Neural cell (in vitro differentiated cells): ENCODE data around the gene LRRC2. TPM values are rescaled to one million over a fixed set of nuclear protein-coding genes. Genes with fewer than 3 reads are reported as not detected.

Source experiments
- H2AFZ ChIP-seq: fragments of 200-600, 300-800 bp; sonication (generic), shearing (Covaris generic); 2 replicates; pipeline ENCODE4 v1.6.0; 2014; ENCODE audit warnings: low read depth, mild to moderate bottlenecking, antibody characterized with exemption, low read length, moderate library complexity
- H3F3A ChIP-seq: fragments of 200-600 bp; shearing (Covaris generic); 2 replicates; pipeline ENCODE4 v1.6.1; 2016; ENCODE audit warnings: mild to moderate bottlenecking, moderate library complexity, mixed read lengths, antibody characterized with exemption, low read length; ENCODE audit not compliant: insufficient read depth, poor library complexity, severe bottlenecking
- H3K27ac ChIP-seq: fragments of 200-600, 300-800 bp; sonication (generic), shearing (Covaris generic); 2 replicates; pipeline ENCODE4 v1.5.1; 2014; ENCODE audit warnings: mild to moderate bottlenecking, low read length, moderate library complexity
- H3K27me3 ChIP-seq: fragments of 300-800, 200-600 bp; sonication (generic), shearing (Covaris generic); 2 replicates; pipeline ENCODE4 v1.6.0; 2014; ENCODE audit warnings: mild to moderate bottlenecking, low read depth, low read length, moderate library complexity; ENCODE audit not compliant: insufficient read depth
- H3K36me3 ChIP-seq: fragments of 300-800, 200-600 bp; sonication (generic), shearing (Covaris generic); 2 replicates; pipeline ENCODE4 v1.5.1; 2014; ENCODE audit warnings: mild to moderate bottlenecking, antibody characterized with exemption, low read length, moderate library complexity; ENCODE audit not compliant: insufficient read depth
- H3K4me2 ChIP-seq: fragments of 300-800, 200-600 bp; sonication (generic), shearing (Covaris generic); 2 replicates; pipeline ENCODE4 v1.6.0; 2014; ENCODE audit warnings: mild to moderate bottlenecking, low read length
- H3K4me3 ChIP-seq: fragments of 300-800, 200-600 bp; sonication (generic), shearing (Covaris generic); 2 replicates; pipeline ENCODE4 v1.5.1; 2014; ENCODE audit warnings: mild to moderate bottlenecking, low read length, moderate library complexity
- H3K79me2 ChIP-seq: fragments of 200-600 bp; shearing (Covaris generic); replicated peaks from 2 replicates; pipeline ENCODE4 v1.6.0; 2014; ENCODE audit warnings: mild to moderate bottlenecking, low read length, moderate library complexity; ENCODE audit not compliant: insufficient read depth
- H3K9ac ChIP-seq: fragments of 300-800, 200-600 bp; sonication (generic), shearing (Covaris generic); 2 replicates; pipeline ENCODE4 v1.6.1; 2016; ENCODE audit warnings: mild to moderate bottlenecking, low read length, mixed read lengths
- H3K9me2 ChIP-seq: fragments of 200-600 bp; shearing (Covaris generic); 2 replicates; pipeline ENCODE4 v1.6.1; 2016; ENCODE audit warnings: mild to moderate bottlenecking, low read length, mixed read lengths; ENCODE audit not compliant: insufficient read depth
- H3K9me3 ChIP-seq: fragments of 200-600, 300-800 bp; sonication (generic), shearing (Covaris generic); 2 replicates; pipeline ENCODE4 v1.6.1; 2016; ENCODE audit warnings: mild to moderate bottlenecking, mixed run types, low read length, moderate library complexity, mixed read lengths
- H4K20me1 ChIP-seq: fragments of 200-600 bp; shearing (Covaris generic); 2 replicates; pipeline ENCODE4 v1.6.1; 2016; ENCODE audit warnings: mild to moderate bottlenecking, mixed run types; ENCODE audit not compliant: insufficient read depth
- EP300 ChIP-seq: fragments of 450-650 bp; conservative IDR thresholded peaks from 2 replicates; pipeline ENCODE4 v1.6.1; 2014; ENCODE audit warnings: antibody characterized with exemption, mild to moderate bottlenecking, moderate library complexity; ENCODE audit not compliant: poor library complexity, severe bottlenecking
- EZH2 ChIP-seq: fragments of 200-600, 300-800 bp; shearing (Covaris generic), sonication (generic); IDR thresholded peaks from 2 replicates; pipeline ENCODE4 v1.6.1; 2014; ENCODE audit warnings: antibody characterized with exemption, low read length, borderline replicate concordance, mild to moderate bottlenecking; ENCODE audit not compliant: insufficient read depth, poor library complexity, severe bottlenecking
- MXI1 ChIP-seq: fragments of 450-650 bp; conservative IDR thresholded peaks from 2 replicates; pipeline ENCODE4 v1.6.1; 2014; ENCODE audit warnings: antibody characterized with exemption, mild to moderate bottlenecking; ENCODE audit not compliant: poor library complexity, severe bottlenecking
- POLR2AphosphoS5 ChIP-seq: IDR thresholded peaks from 2 replicates; pipeline ENCODE4 v1.6.1; 2012
- RAD21 ChIP-seq: fragments of 450-650 bp; conservative IDR thresholded peaks from 2 replicates; pipeline ENCODE4 v1.6.1; 2014; ENCODE audit warnings: antibody characterized with exemption, mild to moderate bottlenecking, moderate library complexity
- SMC3 ChIP-seq: fragments of 450-650 bp; conservative IDR thresholded peaks from 2 replicates; pipeline ENCODE4 v1.6.1; 2014; ENCODE audit warnings: antibody characterized with exemption, mild to moderate bottlenecking, moderate library complexity; ENCODE audit not compliant: poor library complexity
- TAF1 ChIP-seq: IDR thresholded peaks from 2 replicates; pipeline ENCODE4 v1.6.1; 2012; ENCODE audit warnings: low read depth
- polyA plus RNA-seq: library from polyadenylated mRNA; depleted of rRNA; stranded (reverse); fragments of >200 nt; gene quantifications from 2 replicates; pipeline ENCODE4 v1.2.3, GENCODE V29; 2014
- TF ChIP-seq, protein P1 (sequence below): IDR thresholded peaks from 2 replicates; pipeline ENCODE4 v1.6.1; 2012; ENCODE audit warnings: borderline replicate concordance
- TF ChIP-seq, protein P2 (sequence below): fragments of 450-650 bp; IDR thresholded peaks from 2 replicates; pipeline ENCODE4 v1.5.1; 2014; ENCODE audit warnings: antibody characterized with exemption, mild to moderate bottlenecking, moderate library complexity; ENCODE audit not compliant: poor library complexity, severe bottlenecking

Gene LRRC2
- polyA plus RNA-seq, 1 donor from 2014 or later: not detected

DNA sequence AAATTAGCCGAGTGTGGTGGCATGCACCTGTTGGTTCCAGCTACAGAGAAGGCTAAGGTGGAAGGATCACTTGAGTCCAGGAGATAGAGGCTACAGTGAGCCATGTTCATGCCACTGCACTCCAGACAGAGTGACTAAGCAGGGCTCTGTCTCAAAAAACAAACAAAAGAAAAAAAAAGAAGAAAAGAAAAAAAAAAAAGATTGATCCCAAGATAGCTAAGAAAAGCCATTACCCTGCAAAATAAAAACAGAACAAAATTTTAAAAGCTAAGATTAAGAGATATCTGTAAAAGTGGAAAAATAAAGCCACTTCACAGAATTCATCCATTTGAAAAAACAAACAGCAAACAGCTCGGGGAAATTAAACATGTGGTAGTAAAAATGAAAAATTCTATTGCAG, 23.8 kb downstream of the LRRC2 start:
- Histone ChIP-seq H3K4me2 (no peak overlapping the region), H3K9ac (no peak overlapping the region), H3K9me3 (no peaks in the 10 kb centered on the region), H3K79me2 (no peaks in the 10 kb centered on the region), H3K36me3 (no peaks in the 10 kb centered on the region), H3K4me3 (no peak overlapping the region), H2AFZ (no peak overlapping the region), H3K9me2 (no peaks in the 10 kb centered on the region), H3F3A (no peaks in the 10 kb centered on the region), H4K20me1 (no peaks in the 10 kb centered on the region), H3K27ac (no peak overlapping the region), H3K27me3 (no peaks in the 10 kb centered on the region)
- no peak for TF ChIP-seq MXI1
- no peak for TF ChIP-seq SMC3
- TF ChIP-seq, protein P1, sequence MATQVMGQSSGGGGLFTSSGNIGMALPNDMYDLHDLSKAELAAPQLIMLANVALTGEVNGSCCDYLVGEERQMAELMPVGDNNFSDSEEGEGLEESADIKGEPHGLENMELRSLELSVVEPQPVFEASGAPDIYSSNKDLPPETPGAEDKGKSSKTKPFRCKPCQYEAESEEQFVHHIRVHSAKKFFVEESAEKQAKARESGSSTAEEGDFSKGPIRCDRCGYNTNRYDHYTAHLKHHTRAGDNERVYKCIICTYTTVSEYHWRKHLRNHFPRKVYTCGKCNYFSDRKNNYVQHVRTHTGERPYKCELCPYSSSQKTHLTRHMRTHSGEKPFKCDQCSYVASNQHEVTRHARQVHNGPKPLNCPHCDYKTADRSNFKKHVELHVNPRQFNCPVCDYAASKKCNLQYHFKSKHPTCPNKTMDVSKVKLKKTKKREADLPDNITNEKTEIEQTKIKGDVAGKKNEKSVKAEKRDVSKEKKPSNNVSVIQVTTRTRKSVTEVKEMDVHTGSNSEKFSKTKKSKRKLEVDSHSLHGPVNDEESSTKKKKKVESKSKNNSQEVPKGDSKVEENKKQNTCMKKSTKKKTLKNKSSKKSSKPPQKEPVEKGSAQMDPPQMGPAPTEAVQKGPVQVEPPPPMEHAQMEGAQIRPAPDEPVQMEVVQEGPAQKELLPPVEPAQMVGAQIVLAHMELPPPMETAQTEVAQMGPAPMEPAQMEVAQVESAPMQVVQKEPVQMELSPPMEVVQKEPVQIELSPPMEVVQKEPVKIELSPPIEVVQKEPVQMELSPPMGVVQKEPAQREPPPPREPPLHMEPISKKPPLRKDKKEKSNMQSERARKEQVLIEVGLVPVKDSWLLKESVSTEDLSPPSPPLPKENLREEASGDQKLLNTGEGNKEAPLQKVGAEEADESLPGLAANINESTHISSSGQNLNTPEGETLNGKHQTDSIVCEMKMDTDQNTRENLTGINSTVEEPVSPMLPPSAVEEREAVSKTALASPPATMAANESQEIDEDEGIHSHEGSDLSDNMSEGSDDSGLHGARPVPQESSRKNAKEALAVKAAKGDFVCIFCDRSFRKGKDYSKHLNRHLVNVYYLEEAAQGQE: no peak
- no peak for TF ChIP-seq RAD21
- no peak for TF ChIP-seq EZH2
- TF ChIP-seq EP300: no peak
- TF ChIP-seq, protein P2, sequence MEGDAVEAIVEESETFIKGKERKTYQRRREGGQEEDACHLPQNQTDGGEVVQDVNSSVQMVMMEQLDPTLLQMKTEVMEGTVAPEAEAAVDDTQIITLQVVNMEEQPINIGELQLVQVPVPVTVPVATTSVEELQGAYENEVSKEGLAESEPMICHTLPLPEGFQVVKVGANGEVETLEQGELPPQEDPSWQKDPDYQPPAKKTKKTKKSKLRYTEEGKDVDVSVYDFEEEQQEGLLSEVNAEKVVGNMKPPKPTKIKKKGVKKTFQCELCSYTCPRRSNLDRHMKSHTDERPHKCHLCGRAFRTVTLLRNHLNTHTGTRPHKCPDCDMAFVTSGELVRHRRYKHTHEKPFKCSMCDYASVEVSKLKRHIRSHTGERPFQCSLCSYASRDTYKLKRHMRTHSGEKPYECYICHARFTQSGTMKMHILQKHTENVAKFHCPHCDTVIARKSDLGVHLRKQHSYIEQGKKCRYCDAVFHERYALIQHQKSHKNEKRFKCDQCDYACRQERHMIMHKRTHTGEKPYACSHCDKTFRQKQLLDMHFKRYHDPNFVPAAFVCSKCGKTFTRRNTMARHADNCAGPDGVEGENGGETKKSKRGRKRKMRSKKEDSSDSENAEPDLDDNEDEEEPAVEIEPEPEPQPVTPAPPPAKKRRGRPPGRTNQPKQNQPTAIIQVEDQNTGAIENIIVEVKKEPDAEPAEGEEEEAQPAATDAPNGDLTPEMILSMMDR: no peak
- no peak for TF ChIP-seq TAF1
- TF ChIP-seq POLR2AphosphoS5: no peak

DNA sequence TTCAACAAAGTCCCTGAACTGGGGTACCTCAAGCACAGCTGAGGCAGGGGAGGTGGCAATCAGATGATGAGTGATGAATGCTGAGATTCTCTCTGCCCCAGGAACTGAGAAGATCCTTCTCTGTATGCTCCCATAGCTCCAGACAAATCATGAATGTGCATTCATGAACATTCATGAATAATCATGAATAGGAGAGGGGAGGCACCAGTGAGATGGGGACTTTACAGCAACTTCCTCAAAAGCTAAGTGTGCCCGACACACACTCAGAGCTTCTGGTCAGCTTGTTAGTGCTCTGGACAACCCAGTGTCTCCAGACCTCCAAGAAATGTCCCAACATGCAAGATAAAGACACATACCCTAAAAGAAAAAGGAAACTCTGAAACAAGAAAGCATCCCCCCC, 24.3 kb downstream of the LRRC2 start:
- TF ChIP-seq TAF1 (no peak), RAD21 (no peak), MXI1 (no peak), EZH2 (no peak), POLR2AphosphoS5 (no peak), EP300 (no peak), SMC3 (no peak)
- TF ChIP-seq, protein P1: no peak
- TF ChIP-seq, protein P2: no peak

More for the DNA sequence above, 24.3 kb downstream of the LRRC2 start:
- Histone ChIP-seq H3K36me3 (no peaks in the 10 kb centered on the region), H3K9ac (no peak overlapping the region), H4K20me1 (no peaks in the 10 kb centered on the region), H3K9me3 (no peaks in the 10 kb centered on the region), H3K9me2 (no peaks in the 10 kb centered on the region), H3K27me3 (no peaks in the 10 kb centered on the region), H3K27ac (no peak overlapping the region), H3K4me3 (no peak overlapping the region), H3K79me2 (no peaks in the 10 kb centered on the region), H3K4me2 (no peak overlapping the region), H2AFZ (no peak overlapping the region), H3F3A (no peaks in the 10 kb centered on the region)
